HG02588 (cell line): Measurements from ENCODE around the gene LSM8.
"Not testable (repeated sequence)": the region's sequence is repeated elsewhere in the genome, so short reads cannot be mapped to it uniquely, and the experiment has no call there.

Experiments used
- ATAC-seq: cut with Tn5 transposase; IDR thresholded peaks from one replicate; pipeline ENCODE4 v1.9.1; 2021; ENCODE audit warnings: mild to moderate bottlenecking, moderate library complexity; ENCODE audit not compliant: unreplicated experiment

The LSM8 gene

GRCh38 chr7:118202061-118202460, 18.1 kb downstream of the LSM8 start:
- no peak for ATAC-seq

GRCh38 chr7:118214051-118214832, 30.3 kb downstream of the LSM8 start:
- peak; percentile 95 for ATAC-seq

GRCh38 chr7:118214833-118215182, 30.8 kb downstream of the LSM8 start:
- peak; percentile 14 for ATAC-seq

GRCh38 chr7:118217210-118217619, 33.3 kb downstream of the LSM8 start:
- no peak for ATAC-seq

DNA sequence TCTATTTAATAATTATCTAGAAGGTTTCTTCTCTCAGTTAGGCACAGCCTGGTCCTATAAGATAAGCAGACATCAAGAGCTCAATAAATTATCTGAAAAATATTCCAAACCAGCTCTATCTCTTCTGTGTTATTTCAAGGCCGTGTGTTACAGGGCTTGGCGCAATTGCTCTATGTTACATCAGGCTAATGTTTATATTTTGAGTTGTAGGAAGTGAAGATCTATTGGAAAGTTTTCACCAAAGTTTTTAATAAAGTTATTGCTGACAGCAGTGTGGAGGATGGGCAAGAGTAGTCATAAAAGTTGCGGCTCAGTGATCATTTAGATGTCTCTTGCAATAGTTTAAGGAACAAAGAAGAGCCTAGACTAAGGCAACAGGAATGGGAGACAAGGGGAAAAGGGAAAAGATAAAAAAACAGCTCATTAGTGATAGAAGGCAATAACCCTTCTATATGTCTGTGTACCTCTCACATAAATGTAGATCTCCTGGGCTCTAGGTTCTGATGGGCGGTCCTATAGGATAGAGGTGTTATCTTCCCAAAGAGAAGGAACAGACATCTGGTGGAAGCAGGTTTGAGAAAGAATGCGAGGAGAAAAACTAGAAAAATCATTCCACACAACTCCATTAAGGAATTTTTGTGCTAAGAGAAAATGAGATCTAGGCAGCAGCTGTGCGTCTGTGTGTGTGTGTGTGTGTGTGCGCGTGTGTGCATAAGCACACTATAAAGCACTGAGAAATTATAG, 34.6 kb downstream of the LSM8 start:
- no peak for ATAC-seq

DNA sequence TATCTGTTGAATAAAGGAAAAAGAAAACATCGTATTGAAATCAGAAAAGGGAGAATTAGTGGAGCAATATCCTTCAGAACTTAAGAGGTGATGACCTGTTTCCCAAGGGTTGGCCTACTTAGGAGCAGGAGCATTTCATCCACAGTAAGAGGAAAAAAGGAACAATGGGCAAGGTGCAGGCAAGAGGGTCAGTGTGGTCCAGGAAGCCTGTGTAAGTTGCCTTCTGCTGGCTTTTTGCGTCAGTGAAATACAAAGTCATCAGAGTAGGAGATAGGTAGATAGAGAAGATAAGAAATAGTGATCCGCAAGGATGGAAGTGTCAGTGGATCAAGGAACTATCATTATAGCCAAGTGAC, 35.2 kb downstream of the LSM8 start:
- ATAC-seq, result no peak

DNA sequence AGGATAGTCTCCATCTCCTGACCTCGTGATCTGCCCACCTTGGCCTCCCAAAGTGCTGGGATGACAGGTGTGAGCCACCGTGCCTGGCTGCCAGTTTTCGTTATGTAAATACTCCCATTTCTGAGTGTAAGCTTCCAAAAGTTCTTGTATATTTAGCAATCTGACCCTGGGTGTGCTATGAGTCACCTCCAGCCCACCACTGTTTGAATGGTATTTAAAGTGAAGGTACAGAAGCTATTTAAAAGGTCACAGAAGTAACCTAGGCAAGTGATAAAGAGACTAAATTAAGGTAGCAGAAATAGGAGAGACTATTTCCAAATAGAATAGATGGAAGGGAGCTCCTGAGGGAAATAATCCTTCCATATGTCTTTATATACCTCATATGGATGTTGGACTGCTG, 36.6 kb downstream of the LSM8 start:
- ATAC-seq, result no peak

DNA sequence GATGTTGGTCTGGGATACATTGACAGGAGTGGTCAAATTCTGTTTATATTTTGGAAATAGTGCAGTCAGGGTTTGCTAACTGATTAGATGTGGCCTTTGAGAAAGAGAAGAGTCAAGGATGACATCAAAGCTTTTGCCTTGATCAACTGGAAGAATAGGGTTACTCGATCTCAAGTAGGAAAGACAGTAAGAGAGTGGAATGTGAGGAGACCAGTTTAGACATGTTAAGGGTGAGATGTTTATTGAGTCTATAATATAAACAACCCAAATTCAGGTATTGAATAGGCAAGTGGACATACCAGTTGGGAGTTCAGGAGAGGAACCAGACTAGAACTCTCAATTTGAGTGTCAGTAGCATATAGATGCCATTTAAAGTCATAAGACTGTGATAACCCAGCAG, 38.6 kb downstream of the LSM8 start:
- ATAC-seq, result no peak

DNA sequence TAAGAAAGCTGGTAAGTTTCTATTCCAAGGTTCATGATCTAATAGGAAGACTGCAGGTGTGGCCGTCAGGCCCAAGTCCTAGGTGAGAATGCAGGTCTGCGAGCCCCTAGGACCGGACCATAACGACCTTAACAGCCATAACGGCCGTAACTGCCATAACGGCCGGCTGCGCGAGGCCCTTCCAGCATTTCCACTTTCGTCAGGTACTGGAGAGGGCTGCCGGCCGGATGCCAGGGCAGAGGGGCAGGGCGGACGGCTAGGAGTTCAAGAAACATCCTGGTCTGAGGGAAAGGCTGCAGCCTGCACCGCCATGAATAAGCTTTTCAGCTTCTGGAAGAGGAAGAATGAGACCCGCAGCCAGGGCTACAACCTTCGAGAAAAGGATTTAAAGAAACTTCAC, 40.6 kb downstream of the LSM8 start, which contains the start of gene ANKRD7:
Gene ANKRD7 (plus strand): TSS at position 184 of the 400 bp plus-strand sequence. CDS start 127 bp downstream, at position 311.
- no peak for ATAC-seq

DNA sequence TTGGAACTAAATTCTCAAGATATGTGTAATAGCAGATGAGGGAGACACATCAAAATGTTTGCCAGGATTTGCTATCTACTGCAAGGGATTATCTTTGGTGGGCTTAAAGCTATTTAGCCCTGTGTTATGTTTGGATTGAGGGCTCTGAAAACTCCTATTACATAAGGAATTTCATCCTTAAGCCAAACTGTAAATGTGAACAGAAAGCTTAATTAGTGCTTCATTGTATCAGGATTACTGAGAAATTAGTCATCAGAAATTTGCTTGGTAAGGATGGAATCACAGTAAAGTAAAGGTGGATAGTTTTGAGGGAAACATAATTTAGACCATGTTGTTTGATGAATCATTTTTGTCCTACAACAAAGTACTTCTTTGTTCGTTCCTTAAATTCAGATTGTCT, 48.9 kb downstream of the LSM8 start:
- no peak for ATAC-seq

GRCh38 chr7:118233799-118234198, 49.8 kb downstream of the LSM8 start:
- ATAC-seq, result no peak

DNA sequence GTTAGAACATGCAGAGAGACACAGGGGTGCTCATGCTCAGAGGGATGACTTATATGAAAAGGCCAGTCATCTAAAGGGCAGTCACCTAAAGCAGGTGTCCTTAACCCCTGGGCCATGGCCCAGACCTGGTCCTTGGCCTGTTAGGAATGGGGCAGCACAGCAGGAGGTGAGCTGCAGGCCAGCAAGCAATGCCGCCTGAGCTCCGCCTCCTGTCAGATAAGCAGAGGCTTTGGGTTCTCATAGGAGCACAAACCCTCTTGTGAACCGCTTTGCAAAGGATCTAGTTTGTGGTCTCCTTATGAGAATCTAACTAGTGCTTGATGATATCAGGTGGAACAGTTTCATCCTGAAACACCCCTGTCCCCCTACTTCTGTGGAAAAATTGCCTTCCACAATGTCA, 55.0 kb downstream of the LSM8 start:
- ATAC-seq, result no peak

GRCh38 chr7:118240320-118240719, 56.4 kb downstream of the LSM8 start:
- ATAC-seq, result not testable (repeated sequence)
